ENCODE measurements around the gene SBF2.

DNA sequence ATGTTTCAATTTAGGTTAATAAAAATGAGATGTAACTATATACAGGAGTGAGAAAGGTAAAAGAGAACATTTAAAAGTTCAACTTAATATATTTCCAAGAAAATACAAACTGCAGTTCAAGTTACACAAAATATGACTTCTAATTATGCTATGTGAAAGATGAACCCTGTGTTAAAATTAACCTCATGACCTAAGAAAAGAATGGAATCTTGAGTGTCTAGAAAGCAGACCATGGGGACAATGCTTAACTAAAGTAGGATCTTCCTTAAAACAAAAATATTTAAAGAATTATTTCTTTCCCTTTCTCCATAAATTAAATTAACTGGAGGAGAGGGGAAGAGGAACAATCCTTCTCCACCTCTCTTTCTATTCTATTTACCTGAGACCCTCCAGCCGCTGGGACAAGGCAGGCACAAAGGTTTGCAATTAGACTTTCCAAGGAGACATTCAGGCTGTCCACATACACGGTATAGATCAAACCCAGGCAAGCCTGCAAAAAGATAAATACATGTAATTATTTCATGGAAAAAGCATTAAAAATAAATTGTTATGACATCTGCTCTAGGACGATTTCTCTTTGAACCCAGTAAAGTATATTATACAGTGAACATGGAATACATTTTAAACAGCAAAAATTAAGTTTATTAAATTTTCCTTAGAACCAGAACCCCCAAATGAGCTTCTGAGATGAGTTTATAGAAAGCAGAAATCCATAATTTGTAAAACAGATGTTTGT lies 264.5 kb downstream of the SBF2 start:
- TF ChIP-seq MYC (IDR thresholded peaks at IDR 0.05; ENCODE audit: low read depth, low read length): no peak
- no peak for TF ChIP-seq POLR2A (IDR thresholded peaks at IDR 0.05; ENCODE audit: extremely low read depth, insufficient read length)
